GM21526 (cell line): Measurements from ENCODE around the gene CCBE1.
"Not testable (repeated sequence)": the region's sequence is repeated elsewhere in the genome, so short reads cannot be mapped to it uniquely, and the experiment has no call there.

Experiments
- ATAC-seq: cut with Tn5 transposase; IDR thresholded peaks from one replicate; pipeline ENCODE4 v1.9.1; 2021; ENCODE audit warnings: moderate library complexity; ENCODE audit not compliant: unreplicated experiment, low FRiP score

Gene CCBE1

GRCh38 chr18:59686260-59686659 lies 11.0 kb downstream of the CCBE1 start:
- no peak for ATAC-seq

- no peak for ATAC-seq
Measured at GRCh38 chr18:59685501-59685900, 11.7 kb downstream of the CCBE1 start.

GRCh38 chr18:59684777-59685176 lies 12.4 kb downstream of the CCBE1 start:
- no peak for ATAC-seq

- no peak for ATAC-seq
Measured at GRCh38 chr18:59681521-59682004, 15.7 kb downstream of the CCBE1 start.

- ATAC-seq, result no peak
Measured at GRCh38 chr18:59681051-59681450, 16.2 kb downstream of the CCBE1 start.

GRCh38 chr18:59675346-59675745 lies 21.9 kb downstream of the CCBE1 start:
- ATAC-seq, result no peak

GRCh38 chr18:59674903-59675270 lies 22.3 kb downstream of the CCBE1 start:
- no peak for ATAC-seq

DNA sequence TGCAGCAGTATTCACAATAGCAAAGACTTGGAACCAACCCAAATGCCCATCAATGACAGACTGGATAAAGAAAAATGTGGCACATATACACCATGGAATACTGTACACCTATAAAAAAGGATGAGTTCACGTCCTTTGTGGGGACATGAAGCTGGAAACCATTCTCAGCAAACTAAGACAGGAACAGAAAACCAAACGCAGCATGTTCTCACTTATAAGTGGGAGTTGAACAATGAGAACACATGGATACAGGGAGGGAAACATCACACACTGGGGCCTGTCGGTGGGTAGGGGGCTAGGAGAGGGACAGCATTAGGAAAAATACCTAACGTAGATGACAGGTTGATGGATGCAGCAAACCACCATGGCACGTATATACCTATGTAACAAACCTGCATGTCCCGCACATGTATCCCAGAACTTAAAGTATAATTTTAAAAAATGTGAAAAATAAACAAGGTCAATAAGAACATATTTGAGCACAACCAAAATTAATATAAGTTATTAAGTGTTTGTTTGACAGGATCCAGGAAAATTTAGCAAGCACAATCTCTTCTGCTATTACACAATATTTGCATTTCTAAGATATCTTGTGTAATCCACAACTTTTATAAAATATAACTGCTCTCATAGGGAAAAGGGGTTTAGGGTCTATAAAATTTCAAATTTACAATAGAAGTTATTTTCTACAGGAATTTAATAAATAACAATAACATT lies 22.9 kb downstream of the CCBE1 start:
- ATAC-seq, result no peak

GRCh38 chr18:59672235-59672711 lies 24.9 kb downstream of the CCBE1 start:
- ATAC-seq, result no peak

- ATAC-seq, result no peak
Measured at GRCh38 chr18:59671551-59671950, 25.7 kb downstream of the CCBE1 start.

- ATAC-seq, result no peak
Measured at GRCh38 chr18:59669872-59670657, 27.2 kb downstream of the CCBE1 start.

DNA sequence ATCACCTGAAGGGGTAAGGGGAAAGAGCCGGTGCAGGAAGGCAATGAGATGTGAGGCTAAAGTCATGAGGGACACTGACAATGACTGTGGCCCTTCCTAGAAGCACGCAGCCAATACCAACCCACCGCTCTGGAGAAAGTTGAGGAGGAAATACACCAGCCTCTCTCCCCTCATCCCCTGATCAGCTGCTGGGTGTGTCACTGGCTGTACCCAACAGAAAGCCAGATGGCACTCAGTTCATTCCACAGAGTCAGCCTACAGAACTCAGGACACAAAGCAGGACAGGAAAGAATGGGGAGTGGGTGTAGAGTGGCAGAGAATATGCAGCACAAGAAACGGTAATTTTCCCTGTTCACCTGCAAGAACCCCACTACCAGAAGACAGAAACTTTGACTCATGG lies 29.7 kb downstream of the CCBE1 start:
- no peak for ATAC-seq

DNA sequence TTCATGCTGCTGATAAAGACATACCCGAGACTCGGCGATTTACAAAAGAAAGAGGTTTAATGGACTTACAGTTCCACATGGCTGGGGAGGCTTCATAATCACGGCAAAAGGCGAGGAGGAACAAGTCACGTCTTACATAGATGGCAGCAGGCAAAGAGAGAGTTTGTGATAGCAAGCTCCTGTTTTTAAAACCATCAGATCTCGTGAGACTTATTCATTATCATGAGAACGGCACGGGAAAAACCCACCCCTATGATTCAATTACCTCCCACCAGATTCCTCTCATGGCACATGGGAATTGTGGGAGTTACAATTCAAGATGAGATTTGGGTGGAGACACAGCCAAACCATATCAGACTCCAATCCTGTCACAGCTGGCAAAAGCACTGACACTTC lies 31.2 kb downstream of the CCBE1 start:
- not testable (repeated sequence) for ATAC-seq

DNA sequence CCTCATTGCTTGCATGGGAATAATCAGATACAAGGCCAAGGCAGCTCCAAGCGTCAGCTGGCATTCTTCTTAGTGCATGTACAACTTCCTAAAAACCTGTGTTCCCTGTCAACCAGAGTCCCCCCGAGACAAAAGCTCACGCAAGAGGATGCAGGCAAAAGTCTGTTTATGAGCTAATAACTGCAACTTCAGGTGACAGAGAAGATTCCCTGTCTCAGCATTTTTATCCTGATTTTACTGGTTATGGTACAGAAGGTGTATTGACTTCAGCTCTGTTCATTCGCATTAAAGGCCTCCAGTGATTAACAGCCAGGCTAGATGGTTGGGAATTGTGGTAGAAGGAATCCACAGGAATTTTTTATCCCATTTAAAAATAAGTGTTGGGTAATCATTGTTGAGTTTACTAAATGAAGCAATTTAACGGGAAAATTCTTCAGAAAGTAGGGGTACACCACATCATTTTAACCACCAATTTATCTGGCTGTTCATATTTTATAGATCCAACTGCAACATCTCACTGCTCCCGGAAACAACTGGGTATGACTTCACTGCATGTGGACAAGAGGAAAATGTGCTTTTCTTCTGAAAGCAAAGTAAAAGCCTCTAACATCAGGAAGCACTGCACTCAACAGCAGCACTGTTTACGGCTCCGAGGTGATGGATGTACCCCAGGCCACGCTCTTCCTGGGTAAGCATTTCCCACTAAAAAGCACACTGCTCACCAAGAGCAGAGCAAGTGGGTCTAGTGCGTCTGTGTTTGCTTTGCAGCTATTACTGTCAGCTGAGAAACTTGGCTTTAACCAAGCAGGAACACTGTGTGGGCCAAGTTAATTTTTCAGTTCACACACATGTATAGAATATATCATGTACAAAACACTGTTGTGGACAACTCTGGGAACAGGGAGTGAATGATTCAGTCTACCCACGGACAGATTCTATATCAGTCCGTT lies 31.9 kb downstream of the CCBE1 start:
- no peak for ATAC-seq

DNA sequence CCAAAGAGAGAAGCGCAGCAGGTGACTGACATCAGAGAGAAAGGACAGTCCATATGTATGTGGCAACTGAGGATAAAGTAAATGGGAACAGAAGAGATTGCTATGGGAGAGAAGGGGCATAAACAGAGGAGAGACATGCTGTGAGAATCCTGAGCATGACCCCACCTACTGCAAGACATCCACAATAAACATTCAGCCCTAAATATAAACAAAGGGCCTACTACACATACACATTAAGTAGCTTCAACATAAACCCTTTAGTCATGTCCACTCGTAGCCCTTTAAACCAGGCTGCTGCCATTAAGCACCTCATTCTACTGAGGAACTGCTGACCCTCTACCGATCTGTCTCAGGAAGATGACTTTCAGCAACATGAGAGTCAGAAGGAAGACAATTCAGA lies 32.9 kb downstream of the CCBE1 start:
- no peak for ATAC-seq

GRCh38 chr18:59663096-59663495 lies 34.1 kb downstream of the CCBE1 start:
- ATAC-seq, result no peak

DNA sequence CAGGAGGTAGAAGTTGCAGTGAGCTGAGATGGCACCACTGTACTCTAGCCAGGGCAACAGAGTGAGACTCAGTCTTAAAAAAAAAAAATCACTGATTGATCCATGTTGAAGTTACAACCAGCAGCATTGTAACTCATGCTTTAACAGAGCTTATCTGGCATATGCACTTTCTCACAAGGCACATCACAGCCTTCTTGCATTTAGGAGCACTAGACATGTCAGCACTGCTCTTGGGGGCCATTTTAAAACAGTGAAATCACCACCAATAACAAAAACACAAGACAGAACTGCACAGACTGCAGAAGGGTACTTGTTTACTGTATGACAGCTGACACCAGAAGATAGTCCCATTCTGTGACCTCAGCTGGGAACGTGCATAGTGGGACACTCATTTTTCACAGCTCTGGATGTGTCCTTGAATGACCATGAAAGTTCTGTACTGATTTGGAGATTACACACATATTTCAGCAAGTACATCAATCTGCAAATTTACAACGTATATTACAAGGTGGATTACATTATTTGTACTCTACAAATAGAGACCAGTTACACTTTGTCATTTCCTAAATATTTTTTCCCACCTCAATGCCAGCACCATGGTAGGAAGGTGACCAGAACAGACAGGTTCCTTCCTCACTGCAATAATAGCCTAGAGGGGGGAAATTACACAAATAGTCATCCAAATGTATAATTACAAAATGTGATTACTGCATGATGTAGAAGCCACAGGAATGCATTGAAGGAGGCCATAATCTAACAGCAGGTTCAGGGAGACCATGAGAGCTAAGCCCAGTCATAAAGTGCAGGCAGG lies 35.1 kb downstream of the CCBE1 start:
- ATAC-seq, result no peak

- ATAC-seq, result no peak
Measured at GRCh38 chr18:59660786-59661743, 36.2 kb downstream of the CCBE1 start.

GRCh38 chr18:59660366-59660765 lies 36.9 kb downstream of the CCBE1 start:
- ATAC-seq, result no peak
